Astrocyte of the cerebellum (primary cell): ENCODE data around the gene KRT81.
"Not testable (repeated sequence)": the region's sequence is repeated elsewhere in the genome, so short reads cannot be mapped to it uniquely, and the experiment has no call there.

ENCODE experiments used
- DNase-seq: peaks from one replicate; pipeline ENCODE4 v3.0.0-alpha.2; 2011; ENCODE audit warnings: low read depth
- H3K4me3 ChIP-seq: 2 replicates; pipeline ENCODE4 v1.5.1; 2011; ENCODE audit warnings: mild to moderate bottlenecking, low read depth, low read length, moderate library complexity
- in situ Hi-C: cut with HindIII; loops from 2 replicates; pipeline ENCODE4 v1.10.0; 2017; ENCODE audit warnings: low sequenced_read_pairs
- TF ChIP-seq, protein P1 (sequence below): IDR thresholded peaks from 2 replicates; pipeline ENCODE4 v1.5.1; 2012; ENCODE audit warnings: low read length, low read depth, moderate library complexity, mild to moderate bottlenecking; ENCODE audit errors: missing control alignments

KRT81 gene

GRCh38 chr12:52263761-52264434 lies 27.4 kb downstream of the KRT81 start:
- DNase-seq: no peak
- in situ Hi-C loops: no loop called here
- TF ChIP-seq, protein P1, sequence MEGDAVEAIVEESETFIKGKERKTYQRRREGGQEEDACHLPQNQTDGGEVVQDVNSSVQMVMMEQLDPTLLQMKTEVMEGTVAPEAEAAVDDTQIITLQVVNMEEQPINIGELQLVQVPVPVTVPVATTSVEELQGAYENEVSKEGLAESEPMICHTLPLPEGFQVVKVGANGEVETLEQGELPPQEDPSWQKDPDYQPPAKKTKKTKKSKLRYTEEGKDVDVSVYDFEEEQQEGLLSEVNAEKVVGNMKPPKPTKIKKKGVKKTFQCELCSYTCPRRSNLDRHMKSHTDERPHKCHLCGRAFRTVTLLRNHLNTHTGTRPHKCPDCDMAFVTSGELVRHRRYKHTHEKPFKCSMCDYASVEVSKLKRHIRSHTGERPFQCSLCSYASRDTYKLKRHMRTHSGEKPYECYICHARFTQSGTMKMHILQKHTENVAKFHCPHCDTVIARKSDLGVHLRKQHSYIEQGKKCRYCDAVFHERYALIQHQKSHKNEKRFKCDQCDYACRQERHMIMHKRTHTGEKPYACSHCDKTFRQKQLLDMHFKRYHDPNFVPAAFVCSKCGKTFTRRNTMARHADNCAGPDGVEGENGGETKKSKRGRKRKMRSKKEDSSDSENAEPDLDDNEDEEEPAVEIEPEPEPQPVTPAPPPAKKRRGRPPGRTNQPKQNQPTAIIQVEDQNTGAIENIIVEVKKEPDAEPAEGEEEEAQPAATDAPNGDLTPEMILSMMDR: no peak
- H3K4me3 ChIP-seq: no peak overlapping the region

GRCh38 chr12:52262286-52262685 lies 29.0 kb downstream of the KRT81 start:
- TF ChIP-seq, protein P1: no peak
- in situ Hi-C loops: no loop called here
- no peak for DNase-seq
- no peak overlapping the region for H3K4me3 ChIP-seq

DNA sequence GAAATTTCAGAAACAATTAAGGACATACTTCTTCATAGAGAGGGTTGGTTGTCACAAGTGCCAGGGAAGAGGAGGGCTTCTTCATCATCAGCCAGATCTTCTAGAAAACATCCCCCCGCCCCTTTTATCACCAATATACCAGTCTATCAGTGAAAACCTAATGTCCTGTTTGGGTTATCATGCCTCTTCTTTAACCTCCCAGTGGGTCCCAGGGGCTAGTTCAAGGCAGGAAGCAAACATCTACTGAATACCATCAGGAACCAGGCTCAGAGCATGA lies 30.2 kb downstream of the KRT81 start:
- TF ChIP-seq, protein P1: no peak

GRCh38 chr12:52260361-52261207 lies 30.8 kb downstream of the KRT81 start:
- peak; percentile 81 for DNase-seq
- TF ChIP-seq, protein P1: no peak
- in situ Hi-C loops: no loop called here
- H3K4me3 ChIP-seq: no peak overlapping the region

More for the DNA sequence above, 30.2 kb downstream of the KRT81 start:
- in situ Hi-C loops: no loop called here
- DNase-seq: no peak
- H3K4me3 ChIP-seq: no peak overlapping the region

DNA sequence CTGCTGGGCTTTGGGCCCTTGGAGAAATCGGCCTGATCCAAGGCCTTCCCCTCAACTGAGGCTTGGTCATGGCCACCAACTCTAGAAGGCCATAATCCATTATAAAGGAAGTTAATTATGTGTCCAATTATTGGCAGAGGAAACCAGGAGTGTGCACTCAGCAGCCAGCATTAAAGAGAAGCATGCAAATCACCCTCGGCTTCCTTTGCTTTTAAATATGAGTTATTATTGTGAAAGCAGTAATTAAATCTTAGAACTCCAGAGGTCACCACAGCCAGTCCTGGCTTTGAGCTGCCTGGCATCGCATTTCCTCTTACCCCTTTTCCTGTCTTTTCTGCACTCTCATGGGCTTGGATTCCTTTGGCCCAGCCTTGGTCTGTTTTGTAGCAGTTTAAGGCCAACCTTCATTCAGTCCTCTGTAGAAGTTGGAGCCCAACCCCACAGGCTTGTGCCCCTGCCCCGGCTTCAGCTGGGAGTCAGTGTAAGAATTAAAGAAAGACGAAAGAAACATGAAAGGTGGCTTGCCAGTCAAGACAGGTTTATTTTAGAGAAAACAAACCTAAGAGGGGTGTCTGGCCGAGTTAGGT lies 31.6 kb downstream of the KRT81 start:
- in situ Hi-C loops: no loop called here
- TF ChIP-seq, protein P1: no peak
- no peak overlapping the region for H3K4me3 ChIP-seq
- no peak for DNase-seq

- H3K4me3 ChIP-seq: no peak overlapping the region
- in situ Hi-C loops: no loop called here
These were observed 32.9 kb downstream of the KRT81 start for GRCh38 chr12:52258335-52258901.

DNA sequence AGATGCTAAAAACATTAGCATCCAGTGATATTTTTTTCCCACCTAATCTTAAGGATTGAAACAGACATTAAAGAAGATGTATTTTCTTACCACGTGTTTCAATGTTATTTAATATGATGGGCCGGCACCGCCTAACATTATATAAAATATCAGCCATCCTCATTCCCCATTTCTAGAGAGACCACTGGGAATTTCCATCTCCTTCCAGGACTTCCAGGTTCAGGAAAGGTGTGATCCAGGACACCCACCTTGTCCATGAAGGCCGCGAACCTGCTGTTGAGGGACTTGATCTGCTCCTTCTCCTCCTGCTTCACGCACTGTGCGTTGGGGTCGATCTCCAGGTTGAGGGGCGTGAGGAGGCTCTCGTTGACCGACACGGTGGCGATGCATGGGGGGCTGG lies 33.4 kb downstream of the KRT81 start:
- H3K4me3 ChIP-seq, in situ Hi-C loops, DNase-seq: not testable (repeated sequence)

More at GRCh38 chr12:52258335-52258901, 32.9 kb downstream of the KRT81 start:
- TF ChIP-seq, protein P1: no peak
- no peak for DNase-seq
